NCI-H1105 (cell line): ENCODE measurements around the gene GLB1L.

Experiments used
- DNase-seq: peaks from one replicate; lab custom pipeline; 2025; lab: John Stamatoyannopoulos, UW

GLB1L gene

GRCh38 chr2:219252900-219253752 lies 7.9 kb upstream of the GLB1L start, which contains the start of gene TUBA4B:
TSS of gene TUBA4B (plus strand) at chr2:219253243. CDS start at chr2:219253408, 165 bp downstream.
- no peak for DNase-seq

- DNase-seq, result no peak
These were observed 7.3 kb upstream of the GLB1L start for GRCh38 chr2:219252570-219252899.

GRCh38 chr2:219252084-219252483 lies 6.8 kb upstream of the GLB1L start:
- DNase-seq, result no peak

DNA sequence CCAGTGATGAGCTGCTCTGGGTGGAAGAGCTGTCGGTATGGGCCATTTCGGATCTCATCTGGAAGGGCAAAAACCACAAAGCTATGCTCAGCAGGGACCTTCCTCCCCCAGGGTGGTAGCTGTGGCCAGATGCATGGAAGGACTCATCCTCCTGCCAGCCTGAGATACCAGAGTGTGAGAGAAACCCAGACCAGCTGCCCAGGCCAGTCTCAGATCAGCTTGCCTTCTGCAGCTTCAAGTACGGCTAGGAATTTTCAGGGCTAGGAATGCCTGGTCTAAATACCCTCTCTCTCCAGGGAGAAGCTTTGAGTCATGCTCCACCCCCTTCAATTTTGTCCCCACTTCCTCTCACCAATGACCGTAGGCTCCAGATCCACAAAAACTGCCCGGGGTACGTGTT lies 6.4 kb upstream of the GLB1L start:
- DNase-seq, result no peak

DNA sequence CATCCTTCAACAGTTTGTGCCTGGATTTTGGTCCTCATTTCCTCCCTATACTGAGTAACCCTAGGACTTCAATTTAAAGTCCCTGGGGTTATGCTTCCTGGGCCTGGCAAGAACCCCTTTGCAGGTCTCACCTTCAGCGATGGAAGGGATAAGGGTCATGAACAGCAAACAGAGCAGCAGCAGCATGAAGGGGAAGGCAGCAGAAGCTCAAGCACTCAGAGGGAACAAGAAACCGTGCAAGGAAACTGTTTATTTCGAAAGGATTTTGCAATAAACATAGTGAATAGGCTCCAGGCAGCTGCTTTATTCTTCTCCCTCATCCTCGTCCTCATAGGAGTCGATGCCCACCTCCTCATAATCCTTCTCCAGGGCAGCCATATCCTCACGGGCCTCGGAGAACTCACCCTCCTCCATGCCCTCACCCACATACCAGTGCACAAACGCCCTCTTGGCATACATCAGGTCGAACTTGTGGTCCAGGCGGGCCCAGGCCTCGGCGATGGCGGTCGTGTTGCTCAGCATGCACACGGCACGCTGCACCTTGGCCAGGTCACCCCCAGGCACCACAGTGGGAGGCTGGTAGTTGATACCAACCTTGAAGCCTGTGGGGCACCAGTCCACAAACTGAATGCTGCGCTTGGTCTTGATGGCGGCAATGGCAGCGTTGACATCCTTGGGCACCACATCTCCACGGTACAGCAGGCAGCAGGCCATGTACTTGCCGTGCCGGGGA lies 5.0 kb upstream of the GLB1L start:
- no peak for DNase-seq

DNA sequence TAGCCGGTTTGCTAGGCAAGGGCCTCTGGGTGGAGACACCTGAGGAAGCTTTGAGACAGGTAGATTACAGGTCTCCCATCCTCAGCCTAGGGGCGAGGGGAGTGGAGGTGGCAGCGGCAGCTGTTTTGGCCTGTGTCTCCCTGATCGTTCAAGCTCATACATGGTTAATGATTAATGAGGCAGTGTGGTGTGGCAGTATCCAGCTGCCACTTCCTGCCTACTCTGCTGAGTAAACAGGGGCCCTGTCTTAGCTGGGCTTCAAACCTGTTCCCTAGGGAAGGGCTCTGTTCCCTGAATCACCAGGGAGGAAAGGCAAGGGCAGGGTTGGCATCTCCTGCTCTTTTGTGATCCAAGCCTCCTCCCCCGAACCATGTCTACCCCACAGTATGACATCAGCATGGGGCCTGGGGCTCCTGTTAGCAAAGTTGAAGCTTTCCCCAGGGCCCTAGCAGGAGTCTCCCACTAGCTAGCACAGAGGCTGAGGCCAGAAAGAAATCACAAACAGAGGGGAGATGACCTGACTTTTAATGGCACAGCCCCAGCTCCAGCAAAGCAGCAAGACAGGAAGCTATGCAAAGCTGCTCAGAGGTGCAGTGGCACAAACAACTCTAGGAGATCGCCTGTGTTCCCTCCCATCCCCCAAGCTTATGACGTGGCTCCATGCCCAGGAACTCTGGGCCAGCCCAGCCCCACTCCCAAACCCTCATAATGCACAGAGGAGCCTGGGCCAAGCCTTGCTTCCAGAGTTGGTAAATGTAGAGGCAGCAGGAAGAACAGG lies 4.1 kb upstream of the GLB1L start:
- DNase-seq, result peak; percentile 23

DNA sequence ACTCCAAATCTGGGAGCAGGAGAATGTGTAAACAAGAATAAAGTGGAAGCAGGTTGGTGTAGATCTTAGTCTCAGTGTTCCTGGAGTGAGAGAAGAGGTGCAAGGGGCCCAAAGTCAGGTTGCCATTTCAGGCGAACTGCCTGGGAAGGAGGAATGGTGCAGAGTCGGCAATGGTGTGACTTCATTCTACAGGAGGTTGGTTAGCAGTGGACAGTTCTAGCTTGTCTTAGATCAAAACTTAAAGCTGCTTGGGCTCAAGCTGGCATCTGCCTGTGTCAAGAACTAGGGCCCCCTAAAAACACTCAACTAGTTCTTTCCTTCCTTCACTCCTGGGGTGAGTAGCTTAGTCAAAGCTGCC lies 3.6 kb upstream of the GLB1L start:
- no peak for DNase-seq

GRCh38 chr2:219247678-219248642 lies 2.7 kb upstream of the GLB1L start:
- no peak for DNase-seq

DNA sequence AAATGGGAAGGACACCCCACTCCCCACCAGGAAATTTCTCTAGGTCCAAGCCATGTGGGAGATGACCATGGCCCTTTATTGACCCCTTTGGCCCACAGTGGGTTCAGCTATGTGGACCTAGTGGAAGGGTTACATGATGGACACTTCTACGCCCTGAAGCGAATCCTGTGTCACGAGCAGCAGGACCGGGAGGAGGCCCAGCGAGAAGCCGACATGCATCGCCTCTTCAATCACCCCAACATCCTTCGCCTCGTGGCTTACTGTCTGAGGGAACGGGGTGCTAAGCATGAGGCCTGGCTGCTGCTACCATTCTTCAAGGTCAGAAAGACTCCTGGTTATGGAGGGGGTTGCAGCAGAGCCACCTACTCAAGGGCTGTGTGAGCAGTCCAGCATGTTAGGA lies 1.3 kb upstream of the GLB1L start:
- DNase-seq, result no peak

DNA sequence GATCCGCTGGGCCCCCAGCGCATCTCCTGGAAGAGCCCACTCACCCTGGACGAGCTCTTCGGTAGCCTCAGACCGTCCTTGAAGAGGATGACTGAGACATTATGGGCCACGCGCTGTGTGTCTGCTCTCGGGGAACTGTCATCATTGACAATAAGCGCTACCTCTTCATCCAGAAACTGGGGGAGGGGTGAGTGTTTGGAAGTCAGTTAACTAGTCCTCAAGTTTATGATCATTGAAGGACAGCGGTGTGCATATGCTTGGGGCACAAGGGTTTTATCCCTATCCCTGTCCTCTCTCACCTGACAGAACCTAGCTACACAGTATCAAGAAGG lies 621 bp upstream of the GLB1L start:
- DNase-seq, result no peak

- no peak for DNase-seq
These were observed 476 bp downstream of the GLB1L start for GRCh38 chr2:219244789-219245147.

DNA sequence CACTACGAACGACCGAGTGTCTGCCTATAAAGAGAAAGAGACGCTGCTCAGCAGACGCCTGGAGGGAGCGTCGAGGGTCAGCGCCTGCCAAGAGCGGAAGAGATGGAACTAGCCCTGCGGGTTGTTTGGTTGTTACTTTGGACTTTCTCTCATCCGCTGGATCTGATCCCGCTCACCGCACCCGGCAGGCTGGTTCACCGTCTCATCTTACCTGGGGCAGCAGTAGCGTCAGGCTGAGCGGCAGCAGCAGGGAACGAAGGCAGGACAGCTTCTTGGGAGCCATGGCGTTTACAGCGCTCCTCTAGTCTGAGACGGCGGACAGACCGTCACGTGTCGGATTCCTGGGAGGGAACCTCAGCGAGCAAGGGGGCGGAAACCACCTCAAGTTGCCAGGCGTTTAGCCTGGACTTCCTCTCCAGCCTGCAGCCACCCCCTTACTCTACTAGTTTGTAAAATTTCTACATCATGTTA lies 1.9 kb downstream of the GLB1L start:
- DNase-seq, result no peak

GRCh38 chr2:219234331-219234730 lies 10.9 kb downstream of the GLB1L start:
- no peak for DNase-seq

- DNase-seq, result no peak
These were observed 15.1 kb downstream of the GLB1L start for GRCh38 chr2:219230059-219230540.

DNA sequence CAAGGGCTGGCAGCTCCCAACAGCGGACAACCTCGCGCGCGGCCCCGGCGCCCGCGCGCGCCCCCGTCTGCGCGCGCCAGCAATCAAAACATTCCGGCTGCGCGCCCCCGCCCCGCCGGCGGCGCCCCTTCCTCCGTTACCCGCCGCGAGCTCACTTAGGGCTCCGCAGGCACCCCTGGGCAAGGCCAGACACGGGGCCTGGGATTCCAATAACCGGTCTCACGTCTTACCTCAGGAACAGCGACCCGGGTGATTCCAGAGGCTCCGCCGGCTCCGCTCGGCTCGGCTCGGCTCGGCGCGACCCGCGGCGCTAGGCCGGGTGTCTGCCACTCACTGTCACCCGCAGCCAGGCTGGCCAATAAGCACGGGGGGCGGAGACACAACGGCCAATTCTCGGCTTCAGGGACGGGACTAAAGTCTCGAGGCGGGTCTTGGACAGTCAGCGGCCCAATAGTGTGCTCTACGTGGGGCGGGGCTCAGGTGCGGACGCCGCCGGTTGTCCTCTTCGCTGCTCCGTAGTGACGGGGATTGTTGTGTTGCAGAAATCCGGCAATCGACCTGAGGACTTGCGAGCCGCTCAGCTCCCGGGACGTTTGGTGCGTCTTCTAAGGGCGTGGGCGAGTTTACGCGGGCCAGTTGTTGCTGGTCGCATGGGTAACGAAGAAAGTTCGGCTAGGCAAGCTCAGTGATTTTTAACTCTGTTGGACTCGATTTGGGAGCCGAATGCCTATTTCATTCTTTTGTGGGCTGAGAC lies 15.8 kb downstream of the GLB1L start, which contains the start of the genes ANKZF1 and ATG9A:
ANKZF1 (plus strand) TSS at position 502 of the 754 bp plus-strand sequence. CDS start 452 bp downstream, outside the sequence.
ATG9A (minus strand) TSS at position 332 of the 754 bp plus-strand sequence. CDS start 1,612 bp downstream, outside the sequence.
- DNase-seq, result peak; percentile 94

- no peak for DNase-seq
These were observed 16.3 kb downstream of the GLB1L start for GRCh38 chr2:219228911-219229304.

DNA sequence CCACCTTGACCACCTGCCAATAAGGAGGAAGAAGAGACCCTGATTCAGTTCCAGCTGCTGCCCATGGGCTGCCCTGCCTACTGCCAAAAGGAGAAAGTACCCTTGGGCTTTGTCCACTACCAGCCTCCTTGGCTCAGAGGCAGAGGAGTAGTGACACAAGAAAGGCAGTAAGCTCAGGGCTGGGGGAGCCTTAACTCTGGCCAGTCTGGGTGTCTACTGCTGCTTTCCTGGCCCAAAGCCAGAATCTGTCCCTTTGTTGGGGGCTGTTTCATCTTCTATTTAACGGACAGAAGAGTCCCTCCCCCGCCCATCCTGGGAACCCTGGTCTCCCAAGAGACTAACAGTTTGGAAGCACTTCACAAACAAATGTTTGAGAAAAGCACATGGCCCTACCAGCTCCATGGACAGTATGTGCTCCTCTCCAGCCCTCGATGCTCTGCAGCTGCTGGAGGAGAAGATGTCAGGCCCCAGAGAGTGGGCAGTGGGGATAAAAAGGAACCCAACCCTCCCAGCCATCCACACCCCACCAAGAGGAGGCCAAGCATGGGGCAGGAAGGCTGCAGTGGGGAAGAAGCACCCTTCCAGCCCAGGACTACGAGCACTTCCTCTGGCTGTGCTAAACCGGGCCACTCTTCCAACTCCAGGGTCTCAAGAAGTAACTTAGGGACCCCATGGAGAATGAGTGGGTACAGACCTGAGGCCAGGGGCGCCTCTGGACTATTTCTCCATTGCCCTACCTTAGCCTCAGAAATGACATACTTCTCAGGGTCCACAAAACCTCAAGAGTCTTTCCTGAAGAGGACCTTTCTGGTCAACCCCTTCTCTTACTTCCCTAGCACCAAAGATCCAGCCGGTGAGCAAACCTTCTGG lies 17.0 kb downstream of the GLB1L start:
- DNase-seq, result no peak

- DNase-seq, result no peak
These were observed 19.9 kb downstream of the GLB1L start for GRCh38 chr2:219225350-219225749.

DNA sequence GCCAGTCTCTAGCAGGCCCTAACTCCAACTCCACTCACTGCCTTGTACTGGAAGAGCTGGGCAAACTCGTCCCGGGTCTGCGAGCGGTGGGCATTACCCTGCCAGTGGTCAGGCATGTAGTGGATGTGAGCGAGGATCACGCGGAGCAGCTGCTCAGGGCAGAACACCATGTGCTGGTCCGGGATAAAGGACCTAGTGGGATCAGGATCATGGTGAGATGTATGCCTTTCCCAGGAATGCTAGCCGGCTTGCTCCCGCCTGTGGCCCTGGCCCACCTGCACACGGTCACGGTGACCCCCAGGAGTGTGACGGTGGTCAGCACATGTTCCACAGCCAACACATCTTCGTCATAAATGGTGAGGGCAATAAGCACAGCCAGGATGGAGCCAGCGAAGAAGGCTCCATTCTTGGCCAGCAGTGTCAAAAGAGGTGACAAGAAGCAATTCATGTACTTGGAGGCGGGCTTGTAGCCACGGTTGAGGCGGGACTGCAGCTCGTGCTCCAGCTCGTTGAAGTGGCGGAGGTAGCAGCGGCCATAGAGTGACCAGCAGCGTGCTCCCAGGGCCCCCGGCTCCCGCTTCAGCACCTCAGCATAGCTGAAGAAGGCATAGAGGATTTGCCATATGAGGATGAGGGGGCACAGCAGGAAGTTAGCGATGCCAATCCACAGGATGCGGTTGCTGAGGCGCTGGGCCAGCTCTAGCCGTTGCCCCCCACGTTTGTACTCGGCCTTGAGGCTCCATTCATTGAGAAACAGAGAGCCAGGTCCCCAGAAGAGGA lies 21.2 kb downstream of the GLB1L start:
- DNase-seq, result no peak
